Kidney glomerular epithelial cell (primary cell): Measurements from ENCODE around the gene APH1B.

Experiments used
- DNase-seq: peaks from one replicate; lab custom pipeline; 2025; lab: John Stamatoyannopoulos, UW

APH1B gene

GRCh38 chr15:63331456-63331855, 54.1 kb downstream of the APH1B start:
- no peak for DNase-seq

GRCh38 chr15:63332367-63333124, 55.1 kb downstream of the APH1B start:
- DNase-seq, result peak; percentile 84

GRCh38 chr15:63334821-63335220, 57.4 kb downstream of the APH1B start:
- DNase-seq, result no peak

- DNase-seq, result no peak
Measured at GRCh38 chr15:63335543-63336240, 58.3 kb downstream of the APH1B start.

- DNase-seq, result no peak
Measured at GRCh38 chr15:63337046-63337445, 59.6 kb downstream of the APH1B start.

GRCh38 chr15:63338170-63338569, 60.8 kb downstream of the APH1B start:
- peak; percentile 23 for DNase-seq

- DNase-seq, result no peak
Measured at GRCh38 chr15:63339006-63339766, 61.8 kb downstream of the APH1B start.

GRCh38 chr15:63339836-63340235, 62.4 kb downstream of the APH1B start:
- no peak for DNase-seq

GRCh38 chr15:63340353-63340752, 62.9 kb downstream of the APH1B start:
- DNase-seq, result no peak

- no peak for DNase-seq
Measured at GRCh38 chr15:63340878-63341277, 63.5 kb downstream of the APH1B start.

- DNase-seq, result no peak
Measured at GRCh38 chr15:63341898-63342297, 64.5 kb downstream of the APH1B start.

GRCh38 chr15:63342996-63343562, 65.7 kb downstream of the APH1B start:
- peak; percentile 47 for DNase-seq

GRCh38 chr15:63344731-63345390, 67.5 kb downstream of the APH1B start:
- no peak for DNase-seq

GRCh38 chr15:63345391-63345752, 68.0 kb downstream of the APH1B start:
- DNase-seq, result no peak

- DNase-seq, result peak; percentile 69
Measured at GRCh38 chr15:63347074-63347857, 69.9 kb downstream of the APH1B start.

- DNase-seq, result peak; percentile 70
Measured at GRCh38 chr15:63348392-63348791, 71.0 kb downstream of the APH1B start.

GRCh38 chr15:63349156-63349555, 71.8 kb downstream of the APH1B start:
- DNase-seq, result no peak

GRCh38 chr15:63349621-63350020, 72.2 kb downstream of the APH1B start:
- no peak for DNase-seq

- no peak for DNase-seq
Measured at GRCh38 chr15:63350178-63350621, 72.8 kb downstream of the APH1B start.

- no peak for DNase-seq
Measured at GRCh38 chr15:63351170-63351569, 73.8 kb downstream of the APH1B start.

GRCh38 chr15:63352808-63353207, 75.4 kb downstream of the APH1B start:
- no peak for DNase-seq
